Type B pancreatic cell (in vitro differentiated cells): ENCODE results near the gene RERE. TPM values are rescaled to one million over a fixed set of nuclear protein-coding genes. Genes with fewer than 3 reads are reported as not detected.

Experiments used
- DNase-seq: peaks from one replicate; pipeline ENCODE4 v3.0.0; 2021; ENCODE audit warnings: mixed read lengths; ENCODE audit not compliant: unreplicated experiment; ENCODE audit errors: extremely low spot score
- H3K27ac Mint-ChIP-seq: 2 replicates; pipeline ENCODE4 v1.8.0; 2021; ENCODE audit warnings: mild to moderate bottlenecking, mixed read lengths
- H3K27me3 Mint-ChIP-seq: 2 replicates; pipeline ENCODE4 v1.8.0; 2021; ENCODE audit warnings: mixed read lengths
- H3K36me3 Mint-ChIP-seq: 2 replicates; pipeline ENCODE4 v1.8.0; 2021; ENCODE audit warnings: mixed read lengths
- H3K4me1 Mint-ChIP-seq: one replicate; pipeline ENCODE4 v1.8.0; 2021; ENCODE audit warnings: mixed read lengths; ENCODE audit not compliant: unreplicated experiment
- H3K4me3 Mint-ChIP-seq: 2 replicates; pipeline ENCODE4 v1.8.0; 2021; ENCODE audit warnings: mild to moderate bottlenecking, mixed read lengths
- H3K9me3 Mint-ChIP-seq: 2 replicates; pipeline ENCODE4 v1.8.0; 2021; ENCODE audit warnings: mixed read lengths
- total RNA-seq: library from RNA; stranded (reverse); gene quantifications from 2 replicates; pipeline ENCODE4 v1.2.1, GENCODE V29; 2021; ENCODE audit warnings: low replicate concordance
- TF ChIP-seq, protein P1 (sequence below): fragments of 200-600 bp; sonication (generic); conservative IDR thresholded peaks from 2 replicates; pipeline ENCODE4 v1.5.0; 2021; ENCODE audit warnings: antibody characterized with exemption, mild to moderate bottlenecking

The RERE gene
- total RNA-seq, 1 donor from 2014 or later, result 141 TPM

DNA sequence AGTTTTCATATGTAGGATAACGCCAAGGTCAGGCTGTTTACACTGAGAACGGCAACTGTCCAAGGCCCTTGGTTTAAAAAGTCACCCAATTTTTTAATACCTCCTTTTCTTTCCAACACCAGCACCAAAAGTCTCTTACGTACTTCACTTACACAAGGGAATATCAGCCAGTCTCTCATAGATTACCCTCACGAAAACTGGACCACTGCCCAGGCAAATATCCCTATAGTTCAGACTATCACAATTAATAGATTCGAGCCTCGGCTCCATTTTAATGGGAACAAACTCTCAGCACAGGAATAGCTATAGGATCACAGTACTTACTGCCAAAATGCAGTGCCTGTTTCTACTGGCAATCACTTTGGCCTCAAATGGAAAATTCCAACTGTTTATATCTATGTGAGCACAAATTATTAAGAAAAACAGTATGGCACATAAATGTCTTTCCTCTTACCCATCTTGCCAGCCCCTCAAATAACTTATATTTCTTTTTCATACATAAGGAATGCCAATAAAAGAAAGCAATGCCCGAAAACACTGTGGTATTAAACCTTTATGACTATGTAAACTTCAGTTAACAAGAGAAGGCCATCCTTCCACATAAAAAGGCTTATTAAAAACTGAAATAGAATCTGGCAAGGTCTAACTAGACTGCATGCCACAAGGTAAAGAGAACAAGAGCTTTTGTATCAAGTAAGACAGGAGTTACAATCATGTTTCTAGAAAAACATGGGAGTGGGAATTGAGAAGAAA lies 401.7 kb downstream of the RERE start:
- TF ChIP-seq, protein P1, sequence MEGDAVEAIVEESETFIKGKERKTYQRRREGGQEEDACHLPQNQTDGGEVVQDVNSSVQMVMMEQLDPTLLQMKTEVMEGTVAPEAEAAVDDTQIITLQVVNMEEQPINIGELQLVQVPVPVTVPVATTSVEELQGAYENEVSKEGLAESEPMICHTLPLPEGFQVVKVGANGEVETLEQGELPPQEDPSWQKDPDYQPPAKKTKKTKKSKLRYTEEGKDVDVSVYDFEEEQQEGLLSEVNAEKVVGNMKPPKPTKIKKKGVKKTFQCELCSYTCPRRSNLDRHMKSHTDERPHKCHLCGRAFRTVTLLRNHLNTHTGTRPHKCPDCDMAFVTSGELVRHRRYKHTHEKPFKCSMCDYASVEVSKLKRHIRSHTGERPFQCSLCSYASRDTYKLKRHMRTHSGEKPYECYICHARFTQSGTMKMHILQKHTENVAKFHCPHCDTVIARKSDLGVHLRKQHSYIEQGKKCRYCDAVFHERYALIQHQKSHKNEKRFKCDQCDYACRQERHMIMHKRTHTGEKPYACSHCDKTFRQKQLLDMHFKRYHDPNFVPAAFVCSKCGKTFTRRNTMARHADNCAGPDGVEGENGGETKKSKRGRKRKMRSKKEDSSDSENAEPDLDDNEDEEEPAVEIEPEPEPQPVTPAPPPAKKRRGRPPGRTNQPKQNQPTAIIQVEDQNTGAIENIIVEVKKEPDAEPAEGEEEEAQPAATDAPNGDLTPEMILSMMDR, result no peak
- DNase-seq, result no peak
- Mint-ChIP-seq H3K4me1 (peaks cover 37% of the 10 kb centered on the region), H3K27ac (no peak overlapping the region), H3K36me3 (peaks cover 22% of the 10 kb centered on the region), H3K9me3 (no peaks in the 10 kb centered on the region), H3K27me3 (no peaks in the 10 kb centered on the region), H3K4me3 (no peak overlapping the region)

DNA sequence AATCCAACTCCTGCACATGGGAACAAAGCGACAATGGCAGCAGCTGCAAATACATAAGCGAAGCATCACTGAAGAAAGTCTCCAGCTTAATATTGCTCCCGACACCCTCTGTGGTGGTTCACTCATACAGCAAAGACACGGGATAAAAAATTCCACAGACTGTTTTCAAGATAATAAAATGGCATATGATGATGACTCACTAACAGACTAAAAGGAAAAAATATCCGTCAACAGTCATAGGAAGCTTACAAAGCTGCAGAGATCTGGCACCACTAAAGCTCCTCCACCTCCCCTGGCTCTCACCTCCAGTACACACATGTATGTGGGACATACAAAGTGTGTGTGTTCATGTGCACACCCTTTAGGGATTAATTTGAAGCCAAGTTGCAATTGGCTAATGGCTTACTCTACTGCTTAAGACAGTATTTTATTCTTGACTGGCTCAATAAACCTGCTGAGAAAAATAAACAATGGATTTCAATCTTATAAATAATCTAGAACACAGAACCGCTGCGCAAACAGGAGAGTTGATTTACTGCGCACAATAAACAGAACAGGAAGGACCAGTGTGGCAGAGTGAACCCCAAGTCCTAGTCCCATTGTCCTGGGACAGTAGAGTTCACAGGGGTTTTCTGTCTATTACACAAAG lies 405.1 kb downstream of the RERE start:
- peaks cover 22% of the 10 kb centered on the region for H3K36me3 Mint-ChIP-seq

DNA sequence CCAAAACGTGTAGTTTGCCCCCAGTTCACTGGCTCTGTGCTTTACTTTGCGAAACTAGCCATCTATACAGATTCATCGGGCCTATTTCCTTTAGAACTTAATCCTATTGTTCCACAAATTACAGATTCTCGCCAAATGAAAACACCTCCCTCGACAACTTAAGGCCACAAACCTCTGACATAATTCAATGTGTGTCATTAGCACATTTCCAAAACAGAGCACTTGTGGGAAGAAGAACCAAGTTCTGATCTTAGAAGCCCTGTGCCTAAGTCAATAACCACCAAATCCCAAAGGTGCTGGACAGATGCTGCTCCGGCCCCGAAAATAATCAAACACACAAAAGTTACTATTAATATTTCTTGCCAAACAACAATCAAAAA lies 405.6 kb downstream of the RERE start:
- no peak for DNase-seq
- TF ChIP-seq, protein P1, result no peak
- H3K4me1 Mint-ChIP-seq, result peaks cover 63% of the 10 kb centered on the region
- peak overlapping the region; percentile 3 for H3K27ac Mint-ChIP-seq
- no peaks in the 10 kb centered on the region for H3K9me3 Mint-ChIP-seq
- no peak overlapping the region for H3K4me3 Mint-ChIP-seq
- no peaks in the 10 kb centered on the region for H3K27me3 Mint-ChIP-seq
- H3K36me3 Mint-ChIP-seq, result peaks cover 23% of the 10 kb centered on the region

More for the DNA sequence above, 405.1 kb downstream of the RERE start:
- no peaks in the 10 kb centered on the region for H3K9me3 Mint-ChIP-seq
- peaks cover 60% of the 10 kb centered on the region for H3K4me1 Mint-ChIP-seq
- TF ChIP-seq, protein P1, result no peak
- DNase-seq, result no peak
- no peaks in the 10 kb centered on the region for H3K27me3 Mint-ChIP-seq
- H3K27ac Mint-ChIP-seq, result peak overlapping the region; percentile 3
- H3K4me3 Mint-ChIP-seq, result no peak overlapping the region

DNA sequence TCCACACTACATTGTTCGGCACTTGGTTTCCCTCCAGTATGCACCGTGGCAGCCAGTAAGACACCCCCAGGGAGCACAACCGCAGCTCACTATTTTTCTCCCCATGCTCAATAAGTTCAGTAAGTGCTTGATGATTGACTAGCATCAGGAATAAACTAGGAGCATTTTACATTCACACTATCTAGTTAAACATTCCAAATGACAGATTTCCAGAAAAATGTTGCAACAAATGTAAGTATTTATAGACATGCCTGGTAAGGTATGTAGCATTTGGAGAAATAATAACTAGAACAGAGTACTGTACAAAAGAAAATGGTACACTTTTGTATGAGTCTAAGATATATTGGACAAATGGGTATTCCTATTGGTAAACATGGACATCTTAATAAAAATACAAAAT lies 406.6 kb downstream of the RERE start:
- Mint-ChIP-seq H3K27me3 (no peaks in the 10 kb centered on the region), H3K4me3 (no peak overlapping the region), H3K4me1 (peaks cover 62% of the 10 kb centered on the region), H3K27ac (no peak overlapping the region), H3K36me3 (peaks cover 20% of the 10 kb centered on the region), H3K9me3 (no peaks in the 10 kb centered on the region)
- TF ChIP-seq, protein P1, result no peak
- no peak for DNase-seq

DNA sequence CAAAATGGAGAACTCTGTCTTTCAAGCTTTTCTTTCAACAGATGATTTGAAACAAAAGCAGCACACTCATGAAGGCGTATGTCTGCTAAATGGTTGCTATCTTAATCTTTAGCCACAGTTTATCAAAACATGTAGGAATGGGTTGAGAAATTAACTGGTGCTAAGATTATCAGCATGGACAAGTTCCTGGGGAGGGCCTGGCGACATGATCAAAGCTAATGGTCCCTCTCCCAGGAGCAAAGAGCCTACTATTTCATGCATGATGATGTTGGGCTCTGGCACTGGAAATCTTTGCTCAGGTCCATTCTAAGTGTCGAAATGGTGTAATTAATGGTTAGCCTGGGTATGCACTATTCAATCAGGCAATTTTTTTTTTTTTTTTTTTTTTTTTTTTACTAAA lies 407.8 kb downstream of the RERE start:
- TF ChIP-seq, protein P1, result no peak
- peaks cover 55% of the 10 kb centered on the region for H3K4me1 Mint-ChIP-seq
- no peaks in the 10 kb centered on the region for H3K9me3 Mint-ChIP-seq
- no peak for DNase-seq
- no peaks in the 10 kb centered on the region for H3K27me3 Mint-ChIP-seq
- peak overlapping the region; percentile 75 for H3K4me3 Mint-ChIP-seq
- peaks cover 23% of the 10 kb centered on the region for H3K36me3 Mint-ChIP-seq
- H3K27ac Mint-ChIP-seq, result peak overlapping the region; percentile 66
